GM12878 (cell line): Measurements from ENCODE around the gene IFI44L.

ENCODE experiments used
- RFX5 ChIP-seq: IDR thresholded peaks from 2 replicates; pipeline ENCODE4 v1.6.1; 2011; ENCODE audit warnings: low read depth, low read length, improper control_type of control experiment
- TF ChIP-seq, protein P1 (sequence below), 3 experiments: IDR thresholded peaks in 2 of 3; conservative IDR thresholded peaks in 1 of 3; 2 replicates each; pipeline ENCODE4 v1.5.1; 2011; ENCODE audit warnings: low read depth in 3 of 3, low read length in 3 of 3, mild to moderate bottlenecking in 3 of 3, control low read depth in 2 of 3, moderate library complexity in 2 of 3, inconsistent platforms in 1 of 3, mixed read lengths in 1 of 3; ENCODE audit not compliant: control insufficient read depth in 2 of 3, insufficient read depth in 1 of 3; ENCODE audit errors: extremely low read depth in 1 of 3
- TF ChIP-seq, protein P2 (sequence below): IDR thresholded peaks from 2 replicates; pipeline ENCODE4 v1.6.1; 2011; ENCODE audit warnings: low read depth, low read length, improper control_type of control experiment, borderline replicate concordance
- TF ChIP-seq, protein P3 (sequence below): IDR thresholded peaks from 2 replicates; pipeline ENCODE4 v1.6.1; 2011; ENCODE audit warnings: mild to moderate bottlenecking, low read depth, low read length, moderate library complexity; ENCODE audit not compliant: insufficient replicate concordance

DNA sequence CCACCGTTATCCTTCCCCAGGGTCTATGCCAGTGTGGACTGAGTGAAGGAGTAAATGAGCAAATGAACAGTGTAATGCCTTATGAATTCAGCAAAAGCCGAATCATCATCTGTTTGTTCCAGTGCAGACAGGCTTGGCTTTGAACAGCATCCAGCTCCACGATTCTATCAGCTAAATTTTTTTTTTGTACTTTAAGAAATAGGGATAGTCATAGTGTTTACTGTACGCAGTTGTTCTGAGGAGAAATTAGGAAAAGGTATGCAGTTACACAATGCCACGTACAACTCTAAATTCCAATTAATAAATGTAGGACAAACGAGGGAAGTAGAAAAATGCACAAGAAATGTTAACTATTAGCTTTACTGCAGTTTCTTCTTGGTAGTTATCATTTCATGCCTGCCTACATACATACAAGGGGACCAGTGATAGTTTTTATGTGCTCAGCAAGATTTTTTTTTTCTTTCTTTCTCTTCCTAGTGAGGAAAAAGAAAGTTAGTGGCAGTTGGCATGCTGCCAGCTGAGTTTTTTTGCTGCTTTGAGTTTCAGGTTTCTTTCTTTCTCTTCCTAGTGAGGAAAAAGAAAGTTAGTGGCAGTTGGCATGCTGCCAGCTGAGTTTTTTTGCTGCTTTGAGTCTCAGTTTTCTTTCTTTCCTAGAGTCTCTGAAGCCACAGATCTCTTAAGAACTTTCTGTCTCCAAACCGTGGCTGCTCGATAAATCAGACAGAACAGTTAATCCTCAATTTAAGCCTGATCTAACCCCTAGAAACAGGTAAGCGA is at the start of gene IFI44L:
- TF ChIP-seq, protein P1, sequence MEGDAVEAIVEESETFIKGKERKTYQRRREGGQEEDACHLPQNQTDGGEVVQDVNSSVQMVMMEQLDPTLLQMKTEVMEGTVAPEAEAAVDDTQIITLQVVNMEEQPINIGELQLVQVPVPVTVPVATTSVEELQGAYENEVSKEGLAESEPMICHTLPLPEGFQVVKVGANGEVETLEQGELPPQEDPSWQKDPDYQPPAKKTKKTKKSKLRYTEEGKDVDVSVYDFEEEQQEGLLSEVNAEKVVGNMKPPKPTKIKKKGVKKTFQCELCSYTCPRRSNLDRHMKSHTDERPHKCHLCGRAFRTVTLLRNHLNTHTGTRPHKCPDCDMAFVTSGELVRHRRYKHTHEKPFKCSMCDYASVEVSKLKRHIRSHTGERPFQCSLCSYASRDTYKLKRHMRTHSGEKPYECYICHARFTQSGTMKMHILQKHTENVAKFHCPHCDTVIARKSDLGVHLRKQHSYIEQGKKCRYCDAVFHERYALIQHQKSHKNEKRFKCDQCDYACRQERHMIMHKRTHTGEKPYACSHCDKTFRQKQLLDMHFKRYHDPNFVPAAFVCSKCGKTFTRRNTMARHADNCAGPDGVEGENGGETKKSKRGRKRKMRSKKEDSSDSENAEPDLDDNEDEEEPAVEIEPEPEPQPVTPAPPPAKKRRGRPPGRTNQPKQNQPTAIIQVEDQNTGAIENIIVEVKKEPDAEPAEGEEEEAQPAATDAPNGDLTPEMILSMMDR (IDR thresholded peaks at IDR 0.05 in 2 of 3, conservative IDR thresholded peaks at IDR 0.05 in 1 of 3; ENCODE audit: control insufficient read depth in 2 of 3, extremely low read depth in 1 of 3, insufficient read depth in 1 of 3, low read depth in 3 of 3, low read length in 3 of 3): no peak
- TF ChIP-seq, protein P2, sequence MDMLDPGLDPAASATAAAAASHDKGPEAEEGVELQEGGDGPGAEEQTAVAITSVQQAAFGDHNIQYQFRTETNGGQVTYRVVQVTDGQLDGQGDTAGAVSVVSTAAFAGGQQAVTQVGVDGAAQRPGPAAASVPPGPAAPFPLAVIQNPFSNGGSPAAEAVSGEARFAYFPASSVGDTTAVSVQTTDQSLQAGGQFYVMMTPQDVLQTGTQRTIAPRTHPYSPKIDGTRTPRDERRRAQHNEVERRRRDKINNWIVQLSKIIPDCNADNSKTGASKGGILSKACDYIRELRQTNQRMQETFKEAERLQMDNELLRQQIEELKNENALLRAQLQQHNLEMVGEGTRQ: no peak
- no peak for TF ChIP-seq RFX5
- TF ChIP-seq, protein P3, sequence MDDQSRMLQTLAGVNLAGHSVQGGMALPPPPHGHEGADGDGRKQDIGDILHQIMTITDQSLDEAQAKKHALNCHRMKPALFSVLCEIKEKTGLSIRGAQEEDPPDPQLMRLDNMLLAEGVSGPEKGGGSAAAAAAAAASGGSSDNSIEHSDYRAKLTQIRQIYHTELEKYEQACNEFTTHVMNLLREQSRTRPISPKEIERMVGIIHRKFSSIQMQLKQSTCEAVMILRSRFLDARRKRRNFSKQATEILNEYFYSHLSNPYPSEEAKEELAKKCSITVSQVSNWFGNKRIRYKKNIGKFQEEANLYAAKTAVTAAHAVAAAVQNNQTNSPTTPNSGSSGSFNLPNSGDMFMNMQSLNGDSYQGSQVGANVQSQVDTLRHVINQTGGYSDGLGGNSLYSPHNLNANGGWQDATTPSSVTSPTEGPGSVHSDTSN: no peak
